Glutamatergic neuron (in vitro differentiated cells): ENCODE data around the gene CLIP1. TPM values are rescaled to one million over a fixed set of nuclear protein-coding genes. Genes with fewer than 3 reads are reported as not detected.
"Not testable (repeated sequence)": the region's sequence is repeated elsewhere in the genome, so short reads cannot be mapped to it uniquely, and the experiment has no call there.

Source experiments
- DNase-seq: peaks from one replicate; pipeline ENCODE4 v3.0.0; 2022
- H3K27ac Mint-ChIP-seq: one replicate; pipeline ENCODE4 v1.8.0; 2020; ENCODE audit warnings: mild to moderate bottlenecking, mixed read lengths, inconsistent platforms; ENCODE audit not compliant: unreplicated experiment
- H3K27me3 Mint-ChIP-seq: one replicate; pipeline ENCODE4 v1.8.0; 2020; ENCODE audit warnings: mild to moderate bottlenecking, moderate library complexity, mixed read lengths, inconsistent platforms; ENCODE audit not compliant: unreplicated experiment
- H3K36me3 Mint-ChIP-seq: one replicate; pipeline ENCODE4 v1.8.0; 2020; ENCODE audit warnings: mild to moderate bottlenecking, mixed read lengths, inconsistent platforms; ENCODE audit not compliant: unreplicated experiment
- H3K4me1 Mint-ChIP-seq: one replicate; pipeline ENCODE4 v1.8.0; 2020; ENCODE audit warnings: mild to moderate bottlenecking, low read depth, mixed read lengths, inconsistent platforms; ENCODE audit not compliant: unreplicated experiment
- H3K4me3 Mint-ChIP-seq: one replicate; pipeline ENCODE4 v1.8.0; 2020; ENCODE audit warnings: mild to moderate bottlenecking, mixed read lengths, inconsistent platforms; ENCODE audit not compliant: unreplicated experiment
- H3K9me3 Mint-ChIP-seq: one replicate; pipeline ENCODE4 v1.8.0; 2020; ENCODE audit warnings: mild to moderate bottlenecking, moderate library complexity, mixed read lengths, inconsistent platforms; ENCODE audit not compliant: unreplicated experiment
- long read RNA-seq: library from polyadenylated mRNA; unstranded; transcript quantifications from one replicate; pipeline ENCODE4 v2.0.0, GENCODE V29; 2020; ENCODE audit not compliant: unreplicated experiment
- total RNA-seq: library from RNA; stranded (reverse); fragmentation: NEBNext Ultra II Directional; extraction: Animal tissue kit (Norgen Biotek cat#: 25700); gene quantifications from one replicate; pipeline ENCODE4 v1.2.1, GENCODE V29; 2021; ENCODE audit not compliant: unreplicated experiment
- TF ChIP-seq, protein P1 (sequence below): fragments of 200-600 bp; sonication (generic); IDR thresholded peaks from one replicate; pipeline ENCODE4 v1.5.0; 2021; ENCODE audit not compliant: partially characterized antibody, unreplicated experiment

Gene CLIP1
- total RNA-seq: 65.7 TPM
- long read RNA-seq, partial matches to known transcripts: 2 of 4 reads
- long read RNA-seq, other reads (novel, unspliced or antisense): 2 of 4 reads

GRCh38 chr12:122421821-122422729 lies at the start of gene CLIP1:
TSS of gene CLIP1 (minus strand) at chr12:122422669. CDS start at chr12:122380452, 42,217 bp downstream.
- peaks cover 11% of the 10 kb centered on the region for H3K27me3 Mint-ChIP-seq
- peaks cover 20% of the 10 kb centered on the region for H3K9me3 Mint-ChIP-seq
- H3K4me3 Mint-ChIP-seq: peak within 1 kb of the TSS; percentile 92
- no peaks in the 10 kb centered on the region for H3K36me3 Mint-ChIP-seq
- H3K4me1 Mint-ChIP-seq: peaks cover 6% of the 10 kb centered on the region
- H3K27ac Mint-ChIP-seq: peak within 1 kb of the TSS; percentile 98
- DNase-seq: peak; percentile 80
- TF ChIP-seq, protein P1, sequence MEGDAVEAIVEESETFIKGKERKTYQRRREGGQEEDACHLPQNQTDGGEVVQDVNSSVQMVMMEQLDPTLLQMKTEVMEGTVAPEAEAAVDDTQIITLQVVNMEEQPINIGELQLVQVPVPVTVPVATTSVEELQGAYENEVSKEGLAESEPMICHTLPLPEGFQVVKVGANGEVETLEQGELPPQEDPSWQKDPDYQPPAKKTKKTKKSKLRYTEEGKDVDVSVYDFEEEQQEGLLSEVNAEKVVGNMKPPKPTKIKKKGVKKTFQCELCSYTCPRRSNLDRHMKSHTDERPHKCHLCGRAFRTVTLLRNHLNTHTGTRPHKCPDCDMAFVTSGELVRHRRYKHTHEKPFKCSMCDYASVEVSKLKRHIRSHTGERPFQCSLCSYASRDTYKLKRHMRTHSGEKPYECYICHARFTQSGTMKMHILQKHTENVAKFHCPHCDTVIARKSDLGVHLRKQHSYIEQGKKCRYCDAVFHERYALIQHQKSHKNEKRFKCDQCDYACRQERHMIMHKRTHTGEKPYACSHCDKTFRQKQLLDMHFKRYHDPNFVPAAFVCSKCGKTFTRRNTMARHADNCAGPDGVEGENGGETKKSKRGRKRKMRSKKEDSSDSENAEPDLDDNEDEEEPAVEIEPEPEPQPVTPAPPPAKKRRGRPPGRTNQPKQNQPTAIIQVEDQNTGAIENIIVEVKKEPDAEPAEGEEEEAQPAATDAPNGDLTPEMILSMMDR: peak; percentile 9

- Mint-ChIP-seq H3K9me3 (no peaks in the 10 kb centered on the region), H3K4me3 (no peak overlapping the region), H3K36me3 (no peaks in the 10 kb centered on the region), H3K27me3 (peaks cover 5% of the 10 kb centered on the region), H3K27ac (no peak overlapping the region), H3K4me1 (no peaks in the 10 kb centered on the region)
- DNase-seq: no peak
- TF ChIP-seq, protein P1: peak; percentile 76
These were observed 49.1 kb upstream of the CLIP1 start for GRCh38 chr12:122471324-122472226.

DNA sequence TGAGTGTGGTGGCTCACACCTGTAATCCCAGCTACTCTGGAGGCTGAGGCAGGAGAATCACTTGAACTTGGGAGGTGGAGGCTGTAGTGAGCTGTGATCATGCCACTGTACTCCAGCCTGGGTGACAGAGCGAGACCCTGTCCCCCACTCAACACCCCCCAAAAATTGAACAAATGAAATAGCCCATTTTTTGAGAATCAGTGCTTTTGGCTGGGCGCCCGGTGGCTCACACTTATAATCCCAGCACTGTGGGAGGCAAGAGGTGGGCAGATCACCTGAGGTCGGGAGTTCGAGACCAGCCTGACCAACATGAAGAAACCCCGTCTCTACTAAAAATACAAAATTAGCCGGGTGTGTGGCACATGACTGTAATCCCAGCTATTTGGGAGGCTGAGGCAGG lies 48.1 kb upstream of the CLIP1 start:
- not testable (repeated sequence) for H3K36me3 Mint-ChIP-seq, H3K27ac Mint-ChIP-seq, H3K27me3 Mint-ChIP-seq, H3K4me1 Mint-ChIP-seq, DNase-seq, H3K9me3 Mint-ChIP-seq, H3K4me3 Mint-ChIP-seq

DNA sequence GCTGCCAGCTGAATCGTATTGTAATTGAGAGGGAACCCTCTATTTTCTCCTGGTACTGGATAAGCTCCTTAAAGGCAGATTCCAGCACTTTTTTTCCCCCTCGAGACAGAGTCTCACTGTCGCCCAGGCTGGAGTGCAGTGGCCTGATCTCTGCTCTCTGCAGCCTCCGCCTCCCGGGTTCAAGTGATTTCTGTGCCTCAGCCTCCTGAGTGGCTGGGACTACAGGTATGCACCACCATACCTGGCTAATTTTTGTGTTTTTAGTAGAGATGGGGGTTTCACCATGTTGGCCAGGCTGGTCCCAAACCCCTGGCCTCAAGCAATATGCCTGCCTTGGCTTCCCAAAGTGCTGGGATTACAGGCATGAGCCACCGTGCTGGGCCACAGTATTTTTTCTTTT lies 47.4 kb upstream of the CLIP1 start:
- not testable (repeated sequence) for H3K27ac Mint-ChIP-seq, H3K9me3 Mint-ChIP-seq, H3K36me3 Mint-ChIP-seq, H3K27me3 Mint-ChIP-seq, H3K4me1 Mint-ChIP-seq, DNase-seq, H3K4me3 Mint-ChIP-seq

DNA sequence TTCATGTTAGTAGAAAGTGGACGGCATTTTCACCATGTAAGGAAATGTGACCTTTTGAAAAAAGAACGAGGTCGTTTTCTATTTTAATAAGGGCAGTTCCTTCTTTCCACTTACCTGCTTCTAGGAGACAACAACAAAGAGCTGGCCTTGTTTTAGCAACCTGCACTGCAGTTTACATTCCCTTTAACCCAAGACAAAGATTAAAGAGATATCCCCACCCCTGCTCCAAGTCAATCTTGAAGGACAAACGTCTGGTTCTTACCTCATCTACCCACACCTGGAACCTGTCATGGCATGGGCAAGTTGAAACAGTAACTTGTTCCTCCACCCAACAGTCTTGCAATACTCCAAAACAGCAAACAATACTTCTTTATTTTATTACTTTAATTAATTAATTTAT lies 45.5 kb upstream of the CLIP1 start:
- TF ChIP-seq, protein P1: no peak
- H3K9me3 Mint-ChIP-seq: no peaks in the 10 kb centered on the region
- H3K36me3 Mint-ChIP-seq: no peaks in the 10 kb centered on the region
- no peak overlapping the region for H3K4me3 Mint-ChIP-seq
- no peak for DNase-seq
- no peak overlapping the region for H3K27ac Mint-ChIP-seq
- no peaks in the 10 kb centered on the region for H3K4me1 Mint-ChIP-seq
- peaks cover 2% of the 10 kb centered on the region for H3K27me3 Mint-ChIP-seq

DNA sequence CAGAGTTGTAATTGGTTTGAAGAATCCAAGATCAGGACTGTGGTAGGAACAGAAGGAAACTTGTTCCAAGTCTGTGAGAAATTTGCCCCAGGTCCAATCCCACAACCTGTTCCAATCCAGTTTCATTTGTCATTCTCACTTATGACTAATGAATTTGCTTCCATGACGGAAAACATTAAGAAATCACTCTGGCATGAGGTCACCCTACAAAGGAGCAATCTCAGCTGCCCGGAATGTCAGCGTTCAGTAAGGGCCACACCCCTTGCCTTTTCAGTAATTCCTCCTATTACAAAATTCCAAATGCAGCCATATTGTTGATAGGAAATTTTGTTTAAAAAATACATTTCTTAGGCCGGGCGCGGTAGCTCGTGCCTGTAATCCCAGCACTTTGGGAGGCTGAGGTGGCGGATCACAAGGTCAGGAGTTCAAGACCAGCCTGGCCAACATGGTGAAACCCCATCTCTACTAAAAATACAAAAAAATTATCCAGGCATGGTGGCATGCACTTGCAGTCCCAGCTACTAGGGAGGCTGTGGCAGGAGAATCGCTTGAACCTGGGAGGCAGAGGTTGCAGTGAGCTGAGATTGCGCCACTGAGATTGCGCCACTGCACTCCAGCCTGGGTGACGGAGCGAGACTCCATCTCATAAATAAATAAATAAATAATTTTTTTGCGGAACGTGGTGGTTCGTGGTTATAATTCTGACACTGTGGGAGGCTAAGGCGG lies 42.0 kb upstream of the CLIP1 start:
- H3K36me3 Mint-ChIP-seq: not testable (repeated sequence)

More for the DNA sequence above, 42.0 kb upstream of the CLIP1 start:
- H3K27me3 Mint-ChIP-seq, H3K27ac Mint-ChIP-seq, H3K4me3 Mint-ChIP-seq, H3K9me3 Mint-ChIP-seq, DNase-seq, H3K4me1 Mint-ChIP-seq: not testable (repeated sequence)
